ENCODE data around the gene DNM3. TPM values are rescaled to one million over a fixed set of nuclear protein-coding genes. Genes with fewer than 3 reads are reported as not detected.
"Not testable (repeated sequence)": the region's sequence is repeated elsewhere in the genome, so short reads cannot be mapped to it uniquely, and the experiment has no call there.

DNM3 gene
- total and polyA plus RNA-seq, 10 of the 15 experiments (the other 5 are each of a cell fraction or from before 2014, with no cell fraction given) = 0.03 to 1.5 (median 0.08) TPM; not detected in 3

DNA sequence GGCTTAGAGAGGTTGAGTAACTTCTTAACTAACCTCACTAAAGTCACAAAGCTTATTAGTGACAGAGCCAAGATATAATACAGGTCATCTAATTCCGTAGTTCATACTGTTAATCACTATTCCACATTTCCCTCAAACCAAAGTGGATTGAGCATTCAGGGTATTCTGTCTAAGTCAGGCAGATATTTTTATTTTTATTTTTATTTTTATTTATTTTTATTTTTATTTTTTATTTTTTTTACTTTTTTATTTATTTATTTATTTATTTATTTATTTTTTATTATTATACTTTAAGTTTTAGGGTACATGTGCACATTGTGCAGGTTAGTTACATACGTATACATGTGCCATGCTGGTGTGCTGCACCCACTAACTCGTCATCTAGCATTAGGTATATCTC lies 530.3 kb downstream of the DNM3 start:
- WGBS (ENCODE audit: insufficient coverage, insufficient replicate concordance, low lambda C conversion rate, missing lambda C conversion rate) = 100% methylated on average over 1 of the region's 3 CpGs
- DNase-seq (ENCODE audit: low read depth, low spot score); H3K4me2 ChIP-seq (ENCODE audit: control insufficient read depth, insufficient read depth); H4K20me1 ChIP-seq (ENCODE audit: control insufficient read depth, insufficient read depth); H3K4me3 ChIP-seq; H3K9me3 ChIP-seq (replicated peaks; ENCODE audit: control insufficient read depth, insufficient read depth, low read length); H2AFZ ChIP-seq (ENCODE audit: control insufficient read depth, low read depth, low read length); BruUV-seq (replicated peaks); H3K36me3 ChIP-seq (ENCODE audit: control insufficient read depth in 2 of 2, insufficient read depth in 2 of 2, low read length in 1 of 2); in situ Hi-C loops (cut with MboI); intact Hi-C loops (cut with micrococcal nuclease; ENCODE audit: unreplicated experiment); POLR2A ChIA-PET; H3K27me3 ChIP-seq (replicated peaks in 1 of 2; ENCODE audit: control insufficient read depth in 2 of 2, insufficient read depth in 2 of 2, low read length in 1 of 2); H3K27ac ChIP-seq (ENCODE audit: control insufficient read depth, insufficient read depth); RAD21 ChIA-PET (ENCODE audit: unreplicated experiment); H3K79me2 ChIP-seq (ENCODE audit: control insufficient read depth, insufficient read depth, low read length); ATAC-seq; FAIRE-seq; H3K4me1 ChIP-seq (ENCODE audit: control insufficient read depth, insufficient read depth, low read length); H3K9ac ChIP-seq (ENCODE audit: control insufficient read depth, insufficient read depth, low read length): not testable (repeated sequence)
- ChIA-PET CTCF (interaction anchor here (0.6 to 5.3 kb wide), 2 partner anchors 12 to 28 kb away, joined by 3 to 25 read pairs; no protein-coding TSS in a partner anchor), SMC1A (ENCODE audit: uncharacterized antibody, unreplicated experiment) (interaction anchor here (1.2 to 16.9 kb wide), 3 partner anchors 16 to 191 kb away, joined by 4 to 345 read pairs (median 336); no protein-coding TSS in a partner anchor)

- ATAC-seq (no peak; the same call in 2 of the 3 replicates), DNase-seq (ENCODE audit: low read depth, low spot score) (no peak), FAIRE-seq (no peak)
- in situ Hi-C loops (cut with MboI) (no loop called here), intact Hi-C loops (cut with micrococcal nuclease; ENCODE audit: unreplicated experiment) (no loop called here)
- no peak overlapping the region; the same call in 1 of the 2 replicates for H2AFZ ChIP-seq (ENCODE audit: control insufficient read depth, low read depth, low read length)
- WGBS (ENCODE audit: insufficient coverage, insufficient replicate concordance, low lambda C conversion rate, missing lambda C conversion rate) = 67% methylated on average over 1 of the region's 1 CpG
- no peak overlapping the region for H3K4me3 ChIP-seq
- no peak overlapping the region for H3K4me2 ChIP-seq (ENCODE audit: control insufficient read depth, insufficient read depth)
- CTCF ChIA-PET = interaction anchor here (1.5 to 5.3 kb wide), 2 partner anchors 11 to 14 kb away, joined by 4 to 25 read pairs; no protein-coding TSS in a partner anchor
- POLR2A ChIA-PET = interaction anchor here (0.8 to 1.4 kb wide), 2 partner anchors 12 to 13 kb away, joined by 3 read pairs; no protein-coding TSS in a partner anchor
- H3K79me2 ChIP-seq (ENCODE audit: control insufficient read depth, insufficient read depth, low read length) = no peaks in the 10 kb centered on the region
- RAD21 ChIA-PET (ENCODE audit: unreplicated experiment) = interaction anchor here (1.0 to 7.5 kb wide), 5 partner anchors 14 to 30 kb away, joined by 3 to 90 read pairs (median 4); no protein-coding TSS in a partner anchor
- SMC1A ChIA-PET (ENCODE audit: uncharacterized antibody, unreplicated experiment) = interaction anchor here (1.1 to 16.9 kb wide), 5 partner anchors 18 to 284 kb away, joined by 3 to 345 read pairs (median 222); no protein-coding TSS in a partner anchor
- no peak overlapping the region for H3K27ac ChIP-seq (ENCODE audit: control insufficient read depth, insufficient read depth)
- H3K27me3 ChIP-seq (replicated peaks in 1 of 2; ENCODE audit: control insufficient read depth in 2 of 2, insufficient read depth in 2 of 2, low read length in 1 of 2) = no peaks in the 10 kb centered on the region
- no TSS peak for BruUV-seq (replicated peaks)
- no peaks in the 10 kb centered on the region for H3K36me3 ChIP-seq (ENCODE audit: control insufficient read depth in 2 of 2, insufficient read depth in 2 of 2, low read length in 1 of 2)
- H3K9ac ChIP-seq (ENCODE audit: control insufficient read depth, insufficient read depth, low read length) = no peak overlapping the region
- peaks cover 4% of the 10 kb centered on the region; the same call in 1 of the 2 replicates for H3K4me1 ChIP-seq (ENCODE audit: control insufficient read depth, insufficient read depth, low read length)
- H4K20me1 ChIP-seq (ENCODE audit: control insufficient read depth, insufficient read depth) = no peaks in the 10 kb centered on the region
- peaks cover 2% of the 10 kb centered on the region; the same call in 2 of the 3 replicates for H3K9me3 ChIP-seq (replicated peaks; ENCODE audit: control insufficient read depth, insufficient read depth, low read length)
- TF ChIP-seq HDAC2 (IDR thresholded peaks at IDR 0.05) (no peak), RCOR1 (conservative IDR thresholded peaks at IDR 0.05; ENCODE audit: low read depth, low read length) (no peak), IKZF1 (conservative IDR thresholded peaks at IDR 0.05) (no peak), HDGF (IDR thresholded peaks at IDR 0.05) (no peak)
- TF ChIP-seq, protein P1, sequence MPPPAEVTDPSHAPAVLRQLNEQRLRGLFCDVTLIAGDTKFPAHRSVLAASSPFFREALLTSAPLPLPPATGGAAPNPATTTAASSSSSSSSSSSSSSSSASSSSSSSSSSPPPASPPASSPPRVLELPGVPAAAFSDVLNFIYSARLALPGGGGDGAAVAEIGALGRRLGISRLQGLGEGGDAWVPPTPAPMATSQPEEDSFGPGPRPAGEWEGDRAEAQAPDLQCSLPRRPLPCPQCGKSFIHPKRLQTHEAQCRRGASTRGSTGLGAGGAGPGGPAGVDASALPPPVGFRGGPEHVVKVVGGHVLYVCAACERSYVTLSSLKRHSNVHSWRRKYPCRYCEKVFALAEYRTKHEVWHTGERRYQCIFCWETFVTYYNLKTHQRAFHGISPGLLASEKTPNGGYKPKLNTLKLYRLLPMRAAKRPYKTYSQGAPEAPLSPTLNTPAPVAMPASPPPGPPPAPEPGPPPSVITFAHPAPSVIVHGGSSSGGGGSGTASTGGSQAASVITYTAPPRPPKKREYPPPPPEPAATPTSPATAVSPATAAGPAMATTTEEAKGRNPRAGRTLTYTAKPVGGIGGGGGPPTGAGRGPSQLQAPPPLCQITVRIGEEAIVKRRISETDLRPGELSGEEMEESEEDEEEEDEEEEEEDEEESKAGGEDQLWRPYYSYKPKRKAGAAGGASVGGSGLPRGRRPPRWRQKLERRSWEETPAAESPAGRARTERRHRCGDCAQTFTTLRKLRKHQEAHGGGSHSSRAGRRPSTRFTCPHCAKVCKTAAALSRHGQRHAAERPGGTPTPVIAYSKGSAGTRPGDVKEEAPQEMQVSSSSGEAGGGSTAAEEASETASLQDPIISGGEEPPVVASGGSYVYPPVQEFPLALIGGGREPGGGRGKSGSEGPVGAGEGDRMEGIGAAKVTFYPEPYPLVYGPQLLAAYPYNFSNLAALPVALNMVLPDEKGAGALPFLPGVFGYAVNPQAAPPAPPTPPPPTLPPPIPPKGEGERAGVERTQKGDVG (CRISPR knock-in tag; IDR thresholded peaks at IDR 0.05) = no peak
- TF ChIP-seq, protein P2, sequence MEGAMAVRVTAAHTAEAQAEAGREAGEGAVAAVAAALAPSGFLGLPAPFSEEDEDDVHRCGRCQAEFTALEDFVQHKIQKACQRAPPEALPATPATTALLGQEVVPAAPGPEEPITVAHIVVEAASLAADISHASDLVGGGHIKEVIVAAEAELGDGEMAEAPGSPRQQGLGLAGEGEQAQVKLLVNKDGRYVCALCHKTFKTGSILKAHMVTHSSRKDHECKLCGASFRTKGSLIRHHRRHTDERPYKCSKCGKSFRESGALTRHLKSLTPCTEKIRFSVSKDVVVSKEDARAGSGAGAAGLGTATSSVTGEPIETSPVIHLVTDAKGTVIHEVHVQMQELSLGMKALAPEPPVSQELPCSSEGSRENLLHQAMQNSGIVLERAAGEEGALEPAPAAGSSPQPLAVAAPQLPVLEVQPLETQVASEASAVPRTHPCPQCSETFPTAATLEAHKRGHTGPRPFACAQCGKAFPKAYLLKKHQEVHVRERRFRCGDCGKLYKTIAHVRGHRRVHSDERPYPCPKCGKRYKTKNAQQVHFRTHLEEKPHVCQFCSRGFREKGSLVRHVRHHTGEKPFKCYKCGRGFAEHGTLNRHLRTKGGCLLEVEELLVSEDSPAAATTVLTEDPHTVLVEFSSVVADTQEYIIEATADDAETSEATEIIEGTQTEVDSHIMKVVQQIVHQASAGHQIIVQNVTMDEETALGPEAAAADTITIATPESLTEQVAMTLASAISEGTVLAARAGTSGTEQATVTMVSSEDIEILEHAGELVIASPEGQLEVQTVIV (IDR thresholded peaks at IDR 0.05; ENCODE audit: borderline replicate concordance, partially characterized antibody) = no peak
- TF ChIP-seq, protein P3, sequence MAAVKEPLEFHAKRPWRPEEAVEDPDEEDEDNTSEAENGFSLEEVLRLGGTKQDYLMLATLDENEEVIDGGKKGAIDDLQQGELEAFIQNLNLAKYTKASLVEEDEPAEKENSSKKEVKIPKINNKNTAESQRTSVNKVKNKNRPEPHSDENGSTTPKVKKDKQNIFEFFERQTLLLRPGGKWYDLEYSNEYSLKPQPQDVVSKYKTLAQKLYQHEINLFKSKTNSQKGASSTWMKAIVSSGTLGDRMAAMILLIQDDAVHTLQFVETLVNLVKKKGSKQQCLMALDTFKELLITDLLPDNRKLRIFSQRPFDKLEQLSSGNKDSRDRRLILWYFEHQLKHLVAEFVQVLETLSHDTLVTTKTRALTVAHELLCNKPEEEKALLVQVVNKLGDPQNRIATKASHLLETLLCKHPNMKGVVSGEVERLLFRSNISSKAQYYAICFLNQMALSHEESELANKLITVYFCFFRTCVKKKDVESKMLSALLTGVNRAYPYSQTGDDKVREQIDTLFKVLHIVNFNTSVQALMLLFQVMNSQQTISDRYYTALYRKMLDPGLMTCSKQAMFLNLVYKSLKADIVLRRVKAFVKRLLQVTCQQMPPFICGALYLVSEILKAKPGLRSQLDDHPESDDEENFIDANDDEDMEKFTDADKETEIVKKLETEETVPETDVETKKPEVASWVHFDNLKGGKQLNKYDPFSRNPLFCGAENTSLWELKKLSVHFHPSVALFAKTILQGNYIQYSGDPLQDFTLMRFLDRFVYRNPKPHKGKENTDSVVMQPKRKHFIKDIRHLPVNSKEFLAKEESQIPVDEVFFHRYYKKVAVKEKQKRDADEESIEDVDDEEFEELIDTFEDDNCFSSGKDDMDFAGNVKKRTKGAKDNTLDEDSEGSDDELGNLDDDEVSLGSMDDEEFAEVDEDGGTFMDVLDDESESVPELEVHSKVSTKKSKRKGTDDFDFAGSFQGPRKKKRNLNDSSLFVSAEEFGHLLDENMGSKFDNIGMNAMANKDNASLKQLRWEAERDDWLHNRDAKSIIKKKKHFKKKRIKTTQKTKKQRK (IDR thresholded peaks at IDR 0.05; ENCODE audit: low read depth, low read length) = no peak
Measured at GRCh38 chr1:172373864-172374263, 532.6 kb downstream of the DNM3 start.

Measured in GM12878 (cell line).